Heart left ventricle (tissue), 16 donors: ENCODE results near the gene PLSCR1. TPM values are rescaled to one million over a fixed set of nuclear protein-coding genes. Genes with fewer than 3 reads are reported as not detected.

Source experiments
- ATAC-seq, 4 donors: fragments of 200-7000 bp; cut with Tn5 transposase; one replicate each; pipeline ENCODE4 v1.9.1; 2020 to 2022; ENCODE audit warnings: moderate library complexity in 4 of 4, mild to moderate bottlenecking in 3 of 4, moderate number of reproducible peaks in 1 of 4
- DNase-seq, 5 donors: peaks; one replicate each; pipeline ENCODE4 v3.0.0-alpha.2; 2020
- H3K27ac ChIP-seq, 12 donors: fragments of 200-600 bp; sonication (generic) in 4 of 12; one replicate each; pipeline versions ENCODE4 v1.5.0 to v1.8.0; 2016 to 2022; ENCODE audit warnings: mild to moderate bottlenecking in 2 of 12
- H3K27me3 ChIP-seq, 9 donors: fragments of 200-600 bp; sonication (generic) in 2 of 9; one replicate each; pipeline versions ENCODE4 v1.5.1 to v1.8.0; 2016 to 2022; ENCODE audit warnings: mild to moderate bottlenecking in 3 of 9
- H3K36me3 ChIP-seq, 9 donors: fragments of 200-600 bp; sonication (generic) in 2 of 9; one replicate each; pipeline versions ENCODE4 v1.5.0 to v1.8.0; 2018 to 2022; ENCODE audit warnings: mild to moderate bottlenecking in 2 of 9
- H3K4me1 ChIP-seq, 12 donors: fragments of 200-600 bp; sonication (generic) in 4 of 12; one replicate each; pipeline versions ENCODE4 v1.5.0 to v1.8.0; 2016 to 2022; ENCODE audit warnings: mild to moderate bottlenecking in 3 of 12
- H3K4me3 ChIP-seq, 12 donors: fragments of 200-600 bp; sonication (generic) in 4 of 12; one replicate each; pipeline versions ENCODE4 v1.5.0 to v1.8.0; 2017 to 2022; ENCODE audit warnings: mild to moderate bottlenecking in 9 of 12, moderate library complexity in 4 of 12
- H3K9me3 ChIP-seq, 12 donors: fragments of 200-600 bp; sonication (generic) in 4 of 12; one replicate each; pipeline versions ENCODE4 v1.5.0 to v1.8.0; 2016 to 2022; ENCODE audit warnings: mild to moderate bottlenecking in 1 of 12
- POLR2A ChIP-seq, 2 donors: fragments of 450-650 bp; IDR thresholded peaks; one replicate each; pipeline ENCODE4 v1.6.1; 2017; ENCODE audit warnings: antibody characterized with exemption in 2 of 2, mild to moderate bottlenecking in 2 of 2, moderate library complexity in 2 of 2
- WGBS, 4 donors: extraction: QIAGEN DNeasy Blood & Tissue Kit in 2 of 4; methylation state at CpG; one replicate each; pipeline versions ENCODE4 v1.1.5 to v1.1.7; 2013 to 2018; 5-methylcytosine and 5-hydroxymethylcytosine counted together
- intact Hi-C, 10 donors: fragments of 100-400 bp; cut with DNase I; formaldehyde crosslinking; loops; one replicate each; pipeline versions ENCODE4 v1.11.1 to v1.14.2; 2022
- polyA plus RNA-seq, 2 donors: library from polyadenylated mRNA; stranded (reverse); fragments of 200-250 nt; gene quantifications; one replicate each; pipeline ENCODE4 v1.2.3, GENCODE V29; 2013
- total RNA-seq, 9 donors: library from RNA; depleted of rRNA in 2 of 9; stranded (reverse); fragments of >200 nt in 2 of 9; fragmentation: NEBNext Ultra II Directional in 3 of 9; extraction: Animal tissue kit (Norgen Biotek cat#: 25700) in 3 of 9; gene quantifications; one replicate each; pipeline versions ENCODE4 v1.1.0 to v1.2.4, GENCODE V29; 2016 to 2023
- TF ChIP-seq, protein P1 (sequence below), 12 donors: fragments of 200-600 bp; sonication (generic) in 4 of 12; IDR thresholded peaks; one replicate each; pipeline versions ENCODE4 v1.5.0 to v1.8.0; 2018 to 2022; ENCODE audit warnings: antibody characterized with exemption in 12 of 12, mild to moderate bottlenecking in 5 of 12
- donor health status: ischemic (EF 13 %, LVEDD 7.1; RV severe dilation, severe dysfunction).
- donor health status: healthy with polysubstance abuse.
- donor health status: DM: no; HTN: yes; CAD: no.
- donor health status: DM: no; HTN: no; CAD: no.
- donor health status: ischemic (EF 25% LVEDD 6.9; RV normal size, moderate dysfunction).
- donor health status: ischemic (EF 25% LVEDD 5.7; RV mildly dilated, moderate dysfunction).
- donor health status: healthy.
- donor health status: DM: yes; HTN: yes; CAD: no.
- donor health status: ischemic (EF 35%, LVEDD 5.7; RV mildly dilated, moderate dysfunction).
- donor health status: nonischemic (EF 11% LVEDD 7.7; RV severe dilation, severe dysfunction).
- donor health status: DM: yes; HTN: yes; CAD: no.
- donor health status: PGD.
- donor health status: ischemic (EF 29% LVEDD 5.4; RV normal size, mild dysfunction).
- donor health status: nonischemic (EF 23%, LVEDD 6.1; RV moderate dilation, normal function).

PLSCR1 gene
- total and polyA plus RNA-seq, 11 donors = 6.9 to 113 (median 25.8) TPM

DNA sequence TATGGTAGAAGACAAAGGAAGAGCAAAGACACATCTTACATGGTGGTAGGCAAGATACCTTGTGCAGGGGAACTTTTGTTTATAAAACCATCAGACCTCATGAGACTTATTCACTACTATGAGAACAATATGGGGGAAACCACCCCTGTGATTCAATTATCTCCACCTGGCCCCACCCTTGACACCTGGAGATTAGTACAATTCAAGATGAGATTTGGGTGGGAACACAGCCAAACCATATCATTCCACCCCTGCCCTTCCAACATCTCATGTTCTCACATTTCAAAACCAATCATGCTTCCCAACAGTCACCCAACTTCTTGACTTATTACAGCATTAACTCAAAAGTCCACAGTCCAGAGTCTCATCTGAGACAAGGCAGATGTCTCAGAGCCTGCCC is 21.7 kb upstream of the PLSCR1 start:
- DNase-seq = no peak
- Histone ChIP-seq H3K4me1 (no peaks in the 10 kb centered on the region), H3K9me3 (no peaks in the 10 kb centered on the region), H3K27ac (no peak overlapping the region), H3K36me3 (no peaks in the 10 kb centered on the region), H3K27me3 (peaks cover 0 to 2% (median 0%) of the 10 kb centered on the region in 9 donors), H3K4me3 (no peak overlapping the region)
- TF ChIP-seq POLR2A (IDR thresholded peaks at IDR 0.05) = no peak
- TF ChIP-seq, protein P1, sequence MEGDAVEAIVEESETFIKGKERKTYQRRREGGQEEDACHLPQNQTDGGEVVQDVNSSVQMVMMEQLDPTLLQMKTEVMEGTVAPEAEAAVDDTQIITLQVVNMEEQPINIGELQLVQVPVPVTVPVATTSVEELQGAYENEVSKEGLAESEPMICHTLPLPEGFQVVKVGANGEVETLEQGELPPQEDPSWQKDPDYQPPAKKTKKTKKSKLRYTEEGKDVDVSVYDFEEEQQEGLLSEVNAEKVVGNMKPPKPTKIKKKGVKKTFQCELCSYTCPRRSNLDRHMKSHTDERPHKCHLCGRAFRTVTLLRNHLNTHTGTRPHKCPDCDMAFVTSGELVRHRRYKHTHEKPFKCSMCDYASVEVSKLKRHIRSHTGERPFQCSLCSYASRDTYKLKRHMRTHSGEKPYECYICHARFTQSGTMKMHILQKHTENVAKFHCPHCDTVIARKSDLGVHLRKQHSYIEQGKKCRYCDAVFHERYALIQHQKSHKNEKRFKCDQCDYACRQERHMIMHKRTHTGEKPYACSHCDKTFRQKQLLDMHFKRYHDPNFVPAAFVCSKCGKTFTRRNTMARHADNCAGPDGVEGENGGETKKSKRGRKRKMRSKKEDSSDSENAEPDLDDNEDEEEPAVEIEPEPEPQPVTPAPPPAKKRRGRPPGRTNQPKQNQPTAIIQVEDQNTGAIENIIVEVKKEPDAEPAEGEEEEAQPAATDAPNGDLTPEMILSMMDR (IDR thresholded peaks at IDR 0.05) = no peak
- intact Hi-C loops = no loop called here
- no peak for ATAC-seq

DNA sequence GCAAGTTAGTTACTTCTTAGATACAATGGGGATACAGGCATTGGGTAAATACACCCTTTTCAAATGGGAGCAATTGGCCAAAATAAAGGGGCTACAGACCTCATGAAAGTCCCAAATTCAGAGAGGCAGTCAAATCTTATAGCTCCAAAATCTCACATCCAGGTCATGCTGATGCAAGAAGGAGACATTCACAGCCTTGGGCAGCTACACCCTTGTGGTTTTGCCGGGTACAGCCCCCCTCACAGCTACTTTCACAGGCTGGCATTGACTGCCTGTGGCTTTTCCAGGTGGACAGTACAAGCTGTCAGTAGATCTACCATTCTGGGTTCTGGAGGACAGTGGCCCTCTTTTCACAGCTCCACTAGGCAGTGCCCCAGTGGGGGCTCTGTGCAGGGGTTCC is 17.5 kb upstream of the PLSCR1 start:
- DNase-seq (no peak), ATAC-seq (no peak)
- H3K27me3 ChIP-seq = no peaks in the 10 kb centered on the region
- no peaks in the 10 kb centered on the region for H3K36me3 ChIP-seq
- TF ChIP-seq, protein P1 (IDR thresholded peaks at IDR 0.05) = no peak
- no peak for TF ChIP-seq POLR2A (IDR thresholded peaks at IDR 0.05)
- H3K9me3 ChIP-seq = no peaks in the 10 kb centered on the region
- intact Hi-C loops = no loop called here
- peaks cover 0 to 11% (median 0%) of the 10 kb centered on the region in 12 donors for H3K4me1 ChIP-seq
- no peak overlapping the region for H3K4me3 ChIP-seq
- 88 to 100% (median 89%) methylated on average over 1 of the region's 1 CpG for WGBS, 4 donors
- H3K27ac ChIP-seq = no peak overlapping the region

DNA sequence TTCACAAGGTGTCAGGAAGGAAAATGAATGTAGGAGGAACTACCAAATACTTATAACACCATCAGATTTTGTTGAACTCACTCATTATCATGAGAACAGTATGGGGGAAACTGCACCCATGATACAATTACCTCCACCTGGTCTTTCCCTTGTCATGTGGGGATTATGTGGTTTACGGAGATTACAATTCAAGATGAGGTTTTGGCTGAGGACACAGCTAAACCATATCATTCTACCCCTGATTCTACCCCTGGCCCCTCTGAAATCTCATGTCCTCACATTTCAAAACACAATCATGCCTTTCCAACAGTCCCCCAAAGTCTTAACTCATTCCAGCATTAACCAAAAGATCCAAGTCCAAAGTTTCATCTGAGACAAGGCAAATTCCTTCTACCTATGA is 17.1 kb upstream of the PLSCR1 start:
- intact Hi-C loops = no loop called here
- peaks cover 0 to 11% (median 0%) of the 10 kb centered on the region in 12 donors for H3K4me1 ChIP-seq
- no peak overlapping the region for H3K4me3 ChIP-seq
- H3K36me3 ChIP-seq = no peaks in the 10 kb centered on the region
- no peak overlapping the region for H3K27ac ChIP-seq
- 98 to 100% (median 100%) methylated on average over 1 of the region's 1 CpG for WGBS, 4 donors
- TF ChIP-seq, protein P1 (IDR thresholded peaks at IDR 0.05) = no peak
- no peak for TF ChIP-seq POLR2A (IDR thresholded peaks at IDR 0.05)
- DNase-seq (no peak), ATAC-seq (no peak)
- H3K27me3 ChIP-seq = no peaks in the 10 kb centered on the region
- H3K9me3 ChIP-seq = no peaks in the 10 kb centered on the region

DNA sequence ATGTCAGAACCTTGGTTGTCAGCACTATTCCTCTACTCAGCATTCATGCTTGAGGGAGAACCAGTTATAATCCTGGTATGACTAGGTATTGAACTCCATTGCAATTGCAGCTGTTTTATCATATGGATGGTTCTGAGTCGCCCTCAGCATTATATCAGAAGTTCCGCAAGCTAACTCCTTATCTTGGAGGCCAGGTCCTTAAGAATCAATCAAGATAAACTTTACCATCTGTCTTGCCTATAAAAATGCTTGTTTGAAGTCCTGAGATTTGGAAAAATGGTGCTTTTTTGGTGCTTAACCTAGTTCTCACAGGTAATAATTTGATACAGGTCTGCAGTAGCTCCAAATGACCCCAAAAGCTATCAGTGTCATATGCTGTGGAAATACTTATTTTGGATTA is 16.3 kb upstream of the PLSCR1 start:
- no peak for ATAC-seq
- TF ChIP-seq, protein P1 (IDR thresholded peaks at IDR 0.05) = no peak
- TF ChIP-seq POLR2A (IDR thresholded peaks at IDR 0.05) = no peak
- Histone ChIP-seq H3K27me3 (no peaks in the 10 kb centered on the region), H3K36me3 (no peaks in the 10 kb centered on the region), H3K4me3 (no peak overlapping the region), H3K9me3 (no peaks in the 10 kb centered on the region), H3K27ac (no peak overlapping the region), H3K4me1 (peaks cover 0 to 11% (median 0%) of the 10 kb centered on the region in 12 donors)
- WGBS, 4 donors = 79 to 93% (median 89%) methylated on average over 2 of the region's 2 CpGs
- no peak for DNase-seq
- intact Hi-C loops = no loop called here
